Measurements from ENCODE around the gene P4HA2.

Gene P4HA2

DNA sequence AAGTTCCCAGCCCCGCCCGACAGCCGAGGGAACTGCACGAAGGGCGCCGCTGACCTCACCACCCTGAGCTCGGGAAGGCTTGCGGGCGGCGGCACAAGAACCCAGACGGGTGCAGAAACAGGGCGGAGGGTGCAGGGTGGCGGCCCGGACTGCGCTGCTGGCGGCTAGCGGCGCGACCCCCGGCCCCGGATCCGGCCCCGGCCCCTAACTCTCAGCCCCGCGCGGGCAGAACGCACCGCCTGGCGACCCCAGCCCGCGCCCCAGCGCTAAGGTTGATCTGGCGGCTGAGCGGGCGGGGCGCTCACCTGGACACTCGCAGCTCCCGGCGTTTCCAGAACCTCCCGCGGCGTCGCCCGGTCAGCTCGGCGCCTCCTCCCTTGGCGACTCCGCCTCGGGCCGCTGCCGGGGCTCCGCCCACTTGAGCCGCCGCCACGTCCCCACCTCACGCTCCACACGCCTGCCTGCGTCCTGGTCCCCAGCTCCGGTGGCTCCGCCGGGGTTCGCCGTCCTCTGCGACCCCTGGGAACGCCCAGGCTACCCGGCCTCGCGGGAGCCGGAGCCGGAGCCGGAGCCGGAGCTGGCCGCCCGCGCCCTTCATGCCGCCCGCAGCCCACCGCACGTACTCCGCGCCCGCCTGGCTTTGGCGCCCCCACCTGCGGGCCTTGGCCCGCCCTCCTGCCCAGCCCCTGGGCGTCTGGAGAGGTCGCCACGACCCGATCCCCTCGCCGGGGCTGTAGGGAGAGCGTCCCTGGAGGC lies at the start of gene P4HA2:
TSS of gene P4HA2 (minus strand) at position 369 of the 756 bp plus-strand sequence. CDS start 9,227 bp downstream, outside the sequence.
- DNase-seq, result peak; percentile 67 to 78 (median 77)

GRCh38 chr5:132277256-132277655 lies 49.6 kb upstream of the P4HA2 start:
- DNase-seq, result no peak

DNA sequence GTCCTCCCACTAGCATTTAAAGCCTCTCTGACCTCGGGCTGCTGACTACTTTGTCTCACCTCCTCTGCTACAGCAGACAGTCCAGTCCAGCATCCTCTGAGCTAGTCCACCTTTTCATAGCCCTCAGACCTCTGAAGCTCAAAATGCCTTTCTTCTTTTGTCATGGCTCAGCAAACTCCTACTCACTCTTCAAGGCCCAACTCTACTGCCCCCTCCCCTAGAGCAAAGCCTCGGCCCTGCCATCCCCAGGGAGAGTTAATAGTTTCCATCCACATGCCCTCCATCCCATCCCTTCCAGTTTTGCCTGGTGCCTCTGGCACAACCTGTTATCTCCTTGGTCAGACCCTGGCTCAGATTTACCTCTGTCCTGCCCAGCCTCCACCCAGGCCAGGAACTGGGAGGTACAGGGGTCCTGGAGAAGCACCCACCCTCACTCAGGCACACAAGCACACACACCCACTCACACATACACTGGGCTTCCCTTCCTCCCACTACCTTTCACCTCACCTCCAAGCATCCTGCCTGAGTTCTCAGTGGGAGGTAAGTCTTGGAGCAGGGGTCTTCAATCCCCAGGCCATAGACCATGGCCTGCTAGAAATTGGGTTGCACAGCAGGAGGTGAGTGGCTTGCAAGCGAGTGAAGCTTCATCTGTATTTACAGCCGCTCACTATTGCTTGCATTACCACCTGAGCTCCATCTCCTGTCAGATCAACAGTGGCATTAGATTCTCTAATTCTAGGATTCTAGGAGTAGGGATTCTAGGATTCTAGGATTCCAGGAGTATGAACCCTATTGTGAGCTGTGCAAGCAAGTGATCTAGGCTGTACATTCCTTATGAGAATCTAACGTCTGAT lies 47.9 kb upstream of the P4HA2 start:
- no peak for DNase-seq

GRCh38 chr5:132274050-132274792 lies 46.6 kb upstream of the P4HA2 start:
- no peak for DNase-seq

GRCh38 chr5:132273631-132274030 lies 46.0 kb upstream of the P4HA2 start:
- DNase-seq, result no peak

DNA sequence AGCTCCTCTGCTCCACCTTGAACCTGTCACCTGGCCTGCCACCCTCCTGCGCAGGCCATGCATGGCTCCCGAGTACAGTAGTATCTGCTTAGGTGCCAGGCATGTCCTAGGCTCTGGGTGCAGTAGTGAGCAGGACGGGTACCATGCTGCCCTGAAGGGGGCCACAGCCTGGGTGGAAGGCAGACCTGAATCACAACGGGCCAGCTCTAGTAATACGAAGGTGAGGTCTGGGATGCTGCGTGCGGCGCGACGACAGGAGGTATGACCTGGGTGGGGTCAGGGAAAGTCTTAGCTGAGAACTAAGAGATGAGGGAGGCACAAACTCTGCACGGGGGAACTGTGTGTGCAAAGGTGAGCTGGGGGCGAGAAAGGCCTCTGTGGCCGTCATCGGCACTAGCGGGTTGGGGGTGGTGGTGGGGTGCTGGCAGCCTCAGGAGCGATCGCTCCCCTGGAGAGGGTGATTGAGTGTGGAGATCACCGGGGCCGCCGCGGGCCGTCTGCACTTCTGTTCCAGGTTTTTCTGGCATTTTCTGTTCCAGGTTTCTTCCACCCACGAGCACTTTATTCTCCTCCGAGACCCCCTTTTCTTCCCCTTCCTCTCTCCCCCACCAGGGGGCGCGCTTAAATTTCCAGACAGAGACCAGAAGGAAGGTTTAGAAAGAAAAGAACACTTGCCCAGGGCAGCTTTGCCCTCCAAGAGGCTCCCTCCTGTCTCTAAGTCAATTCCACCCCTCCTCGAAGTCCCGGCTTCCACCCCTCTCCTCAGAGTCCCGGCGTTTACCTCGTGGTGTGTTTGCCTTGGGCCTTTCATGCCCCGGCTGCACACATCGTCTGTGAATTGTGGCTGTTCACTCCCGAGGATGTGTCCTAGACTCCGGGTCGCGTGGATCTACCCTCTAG lies 44.9 kb upstream of the P4HA2 start:
- peak; percentile 31 to 58 (median 36) for DNase-seq

- no peak for DNase-seq
These were observed 43.9 kb upstream of the P4HA2 start for GRCh38 chr5:132271251-132272246.

- no peak for DNase-seq
These were observed 43.1 kb upstream of the P4HA2 start for GRCh38 chr5:132270706-132271105.

GRCh38 chr5:132270335-132270665 lies 42.6 kb upstream of the P4HA2 start:
- no peak for DNase-seq

DNA sequence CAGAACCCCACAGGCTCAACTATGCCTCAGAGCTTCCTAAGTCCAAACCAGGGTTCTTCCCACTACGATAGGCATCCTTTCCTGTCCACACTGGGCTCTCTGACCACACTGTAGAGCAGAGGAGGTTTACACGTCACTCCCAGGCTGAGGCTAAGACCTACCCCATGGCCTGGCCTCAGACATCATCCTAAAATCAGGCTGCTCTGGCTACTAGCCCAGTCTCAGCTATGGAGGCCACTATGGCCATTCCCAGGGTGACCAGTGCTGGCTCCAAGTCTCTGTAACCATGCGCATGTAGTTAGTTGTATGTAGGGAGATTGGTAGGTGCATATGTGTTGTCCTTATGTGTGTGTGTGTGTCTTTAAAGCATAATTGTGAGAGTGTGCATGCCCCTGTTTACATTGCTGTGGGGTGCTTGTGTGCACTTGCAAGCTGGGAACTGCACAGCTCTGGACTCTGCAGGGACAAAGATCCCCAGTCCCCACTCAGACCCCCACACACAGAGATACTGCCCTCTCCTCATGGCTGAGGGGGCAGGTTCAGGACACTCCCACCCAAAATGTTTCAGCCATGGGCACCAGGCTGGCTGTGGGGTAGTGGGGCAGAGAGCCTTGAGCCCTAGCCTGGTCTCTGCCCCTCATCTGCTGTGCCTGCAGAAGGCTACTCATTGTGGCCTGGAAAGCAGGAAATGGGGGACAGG lies 42.1 kb upstream of the P4HA2 start:
- DNase-seq, result no peak

DNA sequence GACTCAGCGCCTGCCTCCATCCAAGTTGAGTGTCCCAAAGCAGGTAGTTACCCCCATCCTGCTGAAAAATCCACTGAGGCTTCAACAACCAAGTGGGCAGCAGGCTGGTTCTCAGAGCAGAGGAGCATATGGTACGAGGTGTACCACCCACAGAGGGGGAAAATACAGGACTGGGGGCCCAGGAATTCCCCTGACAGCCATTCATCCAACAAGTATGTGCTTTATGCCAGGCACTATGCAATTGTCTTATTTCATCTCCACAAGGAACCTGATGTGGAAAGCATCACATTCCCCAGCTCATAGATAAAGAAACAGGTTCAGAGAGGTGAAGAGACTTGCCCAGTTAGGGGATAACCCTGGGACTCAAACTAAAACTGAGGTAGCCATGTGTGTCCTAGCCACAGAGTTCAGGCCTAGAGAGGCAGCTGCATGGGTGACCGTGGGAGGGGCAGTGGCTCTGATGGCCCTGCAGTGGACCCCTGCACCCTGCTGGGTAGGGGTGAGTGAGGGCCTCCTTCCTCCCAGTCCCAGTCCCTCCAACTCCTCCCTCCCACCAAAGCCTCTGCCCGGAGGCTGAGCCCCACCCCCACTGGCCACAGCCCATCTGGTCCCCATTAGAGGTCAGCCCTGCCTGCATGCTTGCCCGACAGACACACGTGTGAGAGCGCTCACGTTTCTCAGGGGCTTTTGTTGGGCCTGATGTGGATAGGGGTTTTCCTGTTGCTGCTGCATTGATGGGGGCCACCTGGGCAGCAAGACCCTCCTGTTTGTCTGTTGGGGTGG lies 41.3 kb upstream of the P4HA2 start:
- no peak for DNase-seq

GRCh38 chr5:132267931-132268768 lies 40.5 kb upstream of the P4HA2 start:
- DNase-seq, result no peak

DNA sequence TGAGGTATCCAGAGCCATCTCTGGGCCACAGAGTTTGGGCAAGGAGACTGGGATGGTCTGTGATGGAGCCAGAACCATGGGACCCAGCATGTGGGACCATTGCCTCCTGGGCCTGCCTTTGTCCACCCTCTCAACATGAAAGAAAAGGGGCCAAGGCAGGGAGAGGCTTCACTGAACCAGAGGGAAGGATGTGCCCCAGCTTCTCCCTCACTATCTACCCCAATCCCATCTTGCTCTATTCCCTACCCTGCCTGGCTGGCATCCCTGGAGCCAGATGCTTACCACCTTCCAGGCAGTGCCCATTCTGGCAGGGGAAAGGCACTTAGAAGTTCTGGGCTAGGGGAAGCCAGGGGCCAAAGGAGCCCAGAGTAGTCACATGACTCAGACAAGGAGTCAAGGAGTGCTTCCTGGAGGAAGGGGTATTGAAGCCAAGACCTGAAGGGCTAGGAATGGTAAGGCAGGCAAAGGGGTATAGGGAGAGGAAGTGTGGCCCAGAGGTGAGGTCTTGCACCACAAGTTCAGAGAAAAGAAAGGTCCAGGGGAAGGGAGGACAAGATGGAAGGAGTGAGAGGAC lies 39.6 kb upstream of the P4HA2 start:
- no peak for DNase-seq

GRCh38 chr5:132266836-132267160 lies 39.1 kb upstream of the P4HA2 start:
- no peak for DNase-seq

- DNase-seq, result no peak
These were observed 38.6 kb upstream of the P4HA2 start for GRCh38 chr5:132266031-132266835.

DNA sequence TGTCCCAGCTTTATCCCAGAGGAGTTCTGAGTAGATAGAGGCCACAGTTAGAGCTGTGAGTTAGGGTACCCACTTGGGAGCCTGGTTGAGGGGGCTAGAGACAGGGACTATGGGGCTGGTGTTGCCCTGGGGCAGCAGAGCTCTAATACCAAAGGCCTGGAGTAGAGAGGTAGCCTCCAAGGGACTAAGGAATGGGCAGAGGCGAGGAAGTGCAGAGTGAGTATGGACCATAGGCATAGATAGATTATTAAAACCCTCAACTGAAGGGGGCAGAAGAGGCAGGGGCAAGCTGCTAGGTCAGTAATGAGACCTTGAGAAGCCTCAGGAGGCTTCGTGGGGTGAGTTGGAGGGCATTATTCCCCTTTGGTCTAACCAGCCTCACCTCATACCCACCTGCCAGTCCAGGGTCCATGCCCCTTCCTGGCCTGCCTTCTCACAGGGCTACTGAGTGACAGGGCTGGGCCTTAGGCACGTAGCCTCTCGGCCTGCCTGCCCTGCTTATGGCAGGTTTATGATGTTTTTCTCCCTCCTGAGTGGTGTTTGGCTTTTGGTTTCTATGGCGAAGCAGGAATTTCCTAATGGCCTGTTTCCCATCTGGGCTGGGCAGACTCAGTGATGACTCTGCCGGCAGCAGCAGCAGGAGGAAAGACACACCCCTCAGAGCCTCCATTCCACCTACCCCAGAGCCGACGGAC lies 37.8 kb upstream of the P4HA2 start:
- DNase-seq, result peak in 2 of 3 experiments; percentile 4 to 46

All from NCI-H1417 (cell line).